Fibroblast of villous mesenchyme (primary cell): ENCODE results near the gene C19orf53. TPM values are rescaled to one million over a fixed set of nuclear protein-coding genes. Genes with fewer than 3 reads are reported as not detected.

Experiments
- DNase-seq: peaks from one replicate; pipeline ENCODE4 v3.0.0-alpha.2; 2010; ENCODE audit warnings: low read depth
- H3K4me3 ChIP-seq: 2 replicates; pipeline ENCODE4 v1.5.1; 2011; ENCODE audit warnings: low read depth, mild to moderate bottlenecking, low read length
- CTCF ChIP-seq: IDR thresholded peaks from 2 replicates; pipeline ENCODE4 v1.5.1; 2012; ENCODE audit warnings: low read depth, mild to moderate bottlenecking, low read length; ENCODE audit not compliant: insufficient read depth
- total RNA-seq: library from RNA; depleted of rRNA; stranded (reverse); fragments of >200 nt; gene quantifications from 2 replicates; pipeline ENCODE4 v1.2.3, GENCODE V29; 2012

The C19orf53 gene
- total RNA-seq, 1 donor, result 37.6 TPM

GRCh38 chr19:13817615-13818371 lies 43.5 kb downstream of the C19orf53 start:
- DNase-seq, result no peak
- no peak overlapping the region for H3K4me3 ChIP-seq
- TF ChIP-seq CTCF, result no peak

- H3K4me3 ChIP-seq, result no peak overlapping the region
- TF ChIP-seq CTCF, result no peak
- DNase-seq, result no peak
Observed at GRCh38 chr19:13819238-13819637, 45.0 kb downstream of the C19orf53 start.

- H3K4me3 ChIP-seq, result no peak overlapping the region
- TF ChIP-seq CTCF, result no peak
- DNase-seq, result no peak
Observed at GRCh38 chr19:13821292-13821691, 47.0 kb downstream of the C19orf53 start.

- no peak for DNase-seq
- no peak for TF ChIP-seq CTCF
- no peak overlapping the region for H3K4me3 ChIP-seq
Observed at GRCh38 chr19:13823256-13823655, 49.0 kb downstream of the C19orf53 start.

- no peak for TF ChIP-seq CTCF
- DNase-seq, result no peak
- H3K4me3 ChIP-seq, result no peak overlapping the region
Observed at GRCh38 chr19:13823901-13824300, 49.6 kb downstream of the C19orf53 start.

- DNase-seq, result no peak
- no peak for TF ChIP-seq CTCF
Observed at GRCh38 chr19:13824703-13825102, 50.4 kb downstream of the C19orf53 start.

More at GRCh38 chr19:13824703-13825102, 50.4 kb downstream of the C19orf53 start:
- H3K4me3 ChIP-seq, result no peak overlapping the region
